ENCODE results near the gene DNAJB13. TPM values are rescaled to one million over a fixed set of nuclear protein-coding genes. Genes with fewer than 3 reads are reported as not detected.
"Not testable (repeated sequence)": the region's sequence is repeated elsewhere in the genome, so short reads cannot be mapped to it uniquely, and the experiment has no call there.

DNAJB13 gene
- polyA plus RNA-seq (ENCODE audit: insufficient read length in 3 of 3): 1 to 10 TPM; 5.4 to 7.3 (median 5.7) TPM
- long read RNA-seq, donor 1, partial matches to known transcripts: 41 of 71 reads
- long read RNA-seq, donor 1, other reads (novel, unspliced or antisense): 30 of 71 reads
- long read RNA-seq, donor 2: 0 reads
- long read RNA-seq, donor 3: 0 reads
- long read RNA-seq, donor 4, partial matches to known transcripts: 0 of 1 reads
- long read RNA-seq, donor 4, other reads (novel, unspliced or antisense): 0 of 1 reads
- long read RNA-seq, donor 5: 0 reads
- long read RNA-seq, donor 6, partial matches to known transcripts: 27 of 50 reads
- long read RNA-seq, donor 6, other reads (novel, unspliced or antisense): 23 of 50 reads
- long read RNA-seq, donor 7: 0 reads
- long read RNA-seq, donor 8: 0 reads
- long read RNA-seq, donor 9, partial matches to known transcripts: 0 of 1 reads
- long read RNA-seq, donor 9, other reads (novel, unspliced or antisense): 0 of 1 reads
- long read RNA-seq, donor 10, partial matches to known transcripts: 0 of 1 reads
- long read RNA-seq, donor 10, other reads (novel, unspliced or antisense): 0 of 1 reads
- long read RNA-seq, donor 11: 0 reads
- long read RNA-seq, donor 12, partial matches to known transcripts: 0 of 2 reads
- long read RNA-seq, donor 12, other reads (novel, unspliced or antisense): 0 of 2 reads
- long read RNA-seq, donor 13, partial matches to known transcripts: 0 of 3 reads
- long read RNA-seq, donor 13, other reads (novel, unspliced or antisense): 0 of 3 reads
- long read RNA-seq, donor 14: 0 reads
- long read RNA-seq, donor 15: 0 reads
- long read RNA-seq, donor 16, partial matches to known transcripts: 6 of 31 reads
- long read RNA-seq, donor 16, other reads (novel, unspliced or antisense): 25 of 31 reads

- DNase-seq: peak; percentile 62
Observed at GRCh38 chr11:73950869-73951710, at the start of gene DNAJB13. DNAJB13 (plus strand) TSS chr11:73951026; CDS start chr11:73951070, 44 bp downstream.

- no peak for DNase-seq
Observed at GRCh38 chr11:73902303-73902702, 48.5 kb upstream of the DNAJB13 start.

GRCh38 chr11:73907191-73907590 lies 43.6 kb upstream of the DNAJB13 start:
- DNase-seq: no peak

- DNase-seq: no peak
Observed at GRCh38 chr11:73912026-73912425, 38.8 kb upstream of the DNAJB13 start.

- DNase-seq: no peak
Observed at GRCh38 chr11:73913472-73913871, 37.4 kb upstream of the DNAJB13 start.

- no peak for DNase-seq
Observed at GRCh38 chr11:73914284-73914683, 36.5 kb upstream of the DNAJB13 start.

- no peak for DNase-seq
Observed at GRCh38 chr11:73916435-73916834, 34.4 kb upstream of the DNAJB13 start.

- DNase-seq: no peak
Observed at GRCh38 chr11:73921180-73921579, 29.6 kb upstream of the DNAJB13 start.

GRCh38 chr11:73929388-73929787 lies 21.4 kb upstream of the DNAJB13 start:
- no peak for DNase-seq

GRCh38 chr11:73931039-73931645 lies 19.7 kb upstream of the DNAJB13 start:
- DNase-seq: peak; percentile 15

- DNase-seq: no peak
Observed at GRCh38 chr11:73931951-73932350, 18.9 kb upstream of the DNAJB13 start.

GRCh38 chr11:73932781-73933180 lies 18.0 kb upstream of the DNAJB13 start:
- DNase-seq: no peak

GRCh38 chr11:73936047-73936446 lies 14.8 kb upstream of the DNAJB13 start:
- DNase-seq: not testable (repeated sequence)

GRCh38 chr11:73939096-73939495 lies 11.7 kb upstream of the DNAJB13 start:
- no peak for DNase-seq

GRCh38 chr11:73940801-73941570 lies 9.8 kb upstream of the DNAJB13 start:
- DNase-seq: no peak

GRCh38 chr11:73942010-73942409 lies 8.8 kb upstream of the DNAJB13 start:
- no peak for DNase-seq

GRCh38 chr11:73944085-73944484 lies 6.7 kb upstream of the DNAJB13 start:
- no peak for DNase-seq

GRCh38 chr11:73944901-73945300 lies 5.9 kb upstream of the DNAJB13 start:
- DNase-seq: no peak

- no peak for DNase-seq
Observed at GRCh38 chr11:73945396-73945795, 5.4 kb upstream of the DNAJB13 start.

- no peak for DNase-seq
Observed at GRCh38 chr11:73946798-73947458, 3.9 kb upstream of the DNAJB13 start.
